H1 (cell line): ENCODE data around the gene IGFBP4. TPM values are rescaled to one million over a fixed set of nuclear protein-coding genes. Genes with fewer than 3 reads are reported as not detected.

ENCODE experiments used
- ATF2 ChIP-seq: IDR thresholded peaks from 2 replicates; pipeline ENCODE4 v1.6.1; 2012; ENCODE audit warnings: low read length, inconsistent platforms
- CBX8 ChIP-seq: fragments of 300-800, 300-1000 bp; sonication (generic); IDR thresholded peaks from 2 replicates; pipeline ENCODE4 v1.7.1; 2016; ENCODE audit warnings: low read depth, low read length, borderline replicate concordance
- EGR1 ChIP-seq: IDR thresholded peaks from 2 replicates; pipeline ENCODE4 v1.6.1; 2011; ENCODE audit warnings: low read depth, low read length, borderline replicate concordance
- FOSL1 ChIP-seq: IDR thresholded peaks from 2 replicates; pipeline ENCODE4 v1.6.1; 2011; ENCODE audit warnings: mild to moderate bottlenecking, low read depth, low read length, moderate library complexity; ENCODE audit not compliant: insufficient read depth
- HDAC2 ChIP-seq, 2 experiments: fragments of 300-600 bp in 1 of 2; sonication (generic) in 1 of 2; IDR thresholded peaks; 2 replicates each; pipeline ENCODE4 v1.6.1; 2011 to 2012; ENCODE audit warnings: low read depth in 2 of 2, low read length in 2 of 2, mild to moderate bottlenecking in 2 of 2, moderate library complexity in 2 of 2, borderline replicate concordance in 1 of 2, inconsistent platforms in 1 of 2
- KDM5A ChIP-seq: fragments of 200-600 bp; IDR thresholded peaks from 2 replicates; pipeline ENCODE4 v1.7.1; 2012; ENCODE audit warnings: mild to moderate bottlenecking, low read length, inconsistent platforms, mixed read lengths
- NANOG ChIP-seq: IDR thresholded peaks from 2 replicates; pipeline ENCODE4 v1.6.1; 2011; ENCODE audit warnings: low read length, low read depth, mild to moderate bottlenecking, inconsistent platforms; ENCODE audit not compliant: insufficient read depth, poor library complexity, severe bottlenecking
- RNF2 ChIP-seq: fragments of 200-900, 300-1000 bp; sonication (generic); IDR thresholded peaks from 2 replicates; pipeline ENCODE4 v1.7.1; 2016; ENCODE audit warnings: borderline replicate concordance, low read depth, mild to moderate bottlenecking, antibody characterized with exemption, low read length; ENCODE audit not compliant: poor library complexity, severe bottlenecking; ENCODE audit errors: missing control alignments
- SP2 ChIP-seq: IDR thresholded peaks from 2 replicates; pipeline ENCODE4 v1.6.1; 2012; ENCODE audit warnings: mild to moderate bottlenecking, low read length, inconsistent platforms
- SP4 ChIP-seq: IDR thresholded peaks from 2 replicates; pipeline ENCODE4 v1.6.1; 2012; ENCODE audit warnings: low read length, inconsistent platforms
- polyA plus RNA-seq, 7 experiments: library from polyadenylated mRNA; depleted of rRNA in 3 of 7; stranded (reverse) in 5 of 7; unstranded in 2 of 7; fragments of >200 nt in 5 of 7; fragments of 200-250 nt in 2 of 7; gene quantifications; 1 replicate in 5 of 7; 2 replicates in 1 of 7; 4 replicates in 1 of 7; pipeline versions ENCODE4 v1.2.1 to v1.2.3, GENCODE V29; 2011 to 2013; ENCODE audit warnings: missing spikeins in 2 of 7, mixed read lengths in 2 of 7
- total RNA-seq: library from RNA; stranded (reverse); fragmentation: NEBNext Ultra II Directional; extraction: Animal tissue kit (Norgen Biotek cat#: 25700); gene quantifications from 2 replicates; pipeline ENCODE4 v1.2.1, GENCODE V29; 2021

IGFBP4 gene
- total and polyA plus RNA-seq, 2 of the 8 experiments (the other 6 are each of a cell fraction or from before 2014, with no cell fraction given), result 85.5 to 105 TPM

GRCh38 chr17:40419559-40420331, 23.5 kb upstream of the IGFBP4 start (continued):
- TF ChIP-seq EGR1 (no peak), SP4 (no peak), NANOG (no peak), ATF2 (no peak), KDM5A (no peak), RNF2 (no peak), HDAC2 (IDR thresholded peaks at IDR 0.05; ENCODE audit: borderline replicate concordance in 1 of 2, low read depth in 2 of 2, low read length in 2 of 2) (no peak), SP2 (no peak), CBX8 (no peak), FOSL1 (no peak)
